ENCODE results near the gene POLE2.
"Not testable (repeated sequence)": the region's sequence is repeated elsewhere in the genome, so short reads cannot be mapped to it uniquely, and the experiment has no call there.

Gene POLE2

GRCh38 chr14:49702725-49703124 is 14.7 kb upstream of the POLE2 start:
- Histone ChIP-seq H3K9me3 (ENCODE audit: control insufficient read depth in 1 of 2, low read length in 2 of 2) (no peaks in the 10 kb centered on the region), H3K27me3 (ENCODE audit: control insufficient read depth in 1 of 2, insufficient read depth in 2 of 2, low read length in 2 of 2) (no peaks in the 10 kb centered on the region), H3K4me1 (ENCODE audit: control insufficient read depth in 1 of 2, insufficient read depth in 2 of 2, low read length in 2 of 2) (no peaks in the 10 kb centered on the region), H3K4me3 (ENCODE audit: low read depth in 1 of 2, low read length in 2 of 2) (no peak overlapping the region), H3K27ac (ENCODE audit: low read depth, low read length) (no peak overlapping the region), H3K9ac (ENCODE audit: low read depth in 1 of 2, low read length in 2 of 2) (no peak overlapping the region), H3K36me3 (ENCODE audit: control insufficient read depth in 1 of 2, insufficient read depth in 2 of 2, low read length in 2 of 2) (no peaks in the 10 kb centered on the region)

GRCh38 chr14:49693735-49694124 is 5.7 kb upstream of the POLE2 start:
- Histone ChIP-seq H3K9ac (ENCODE audit: low read depth in 1 of 2, low read length in 2 of 2) (peak overlapping the region in 1 of 2 donors; percentile 80), H3K4me3 (ENCODE audit: low read depth in 1 of 2, low read length in 2 of 2) (peak overlapping the region; percentile 75 to 85)
- not testable (repeated sequence) for H3K27ac ChIP-seq (ENCODE audit: low read depth, low read length); H3K27me3 ChIP-seq (ENCODE audit: control insufficient read depth in 1 of 2, insufficient read depth in 2 of 2, low read length in 2 of 2); H3K36me3 ChIP-seq (ENCODE audit: control insufficient read depth in 1 of 2, insufficient read depth in 2 of 2, low read length in 2 of 2); H3K9me3 ChIP-seq (ENCODE audit: control insufficient read depth in 1 of 2, low read length in 2 of 2); H3K4me1 ChIP-seq (ENCODE audit: control insufficient read depth in 1 of 2, insufficient read depth in 2 of 2, low read length in 2 of 2)

GRCh38 chr14:49692811-49693734 is 5.1 kb upstream of the POLE2 start, which contains the start of gene KLHDC1:
KLHDC1 (plus strand) TSS chr14:49693120; CDS start chr14:49693195, 75 bp downstream.
- Histone ChIP-seq H3K4me1 (ENCODE audit: control insufficient read depth in 1 of 2, insufficient read depth in 2 of 2, low read length in 2 of 2) (peaks cover 0 to 8% of the 10 kb centered on the region in 2 donors), H3K9ac (ENCODE audit: low read depth in 1 of 2, low read length in 2 of 2) (peak within 1 kb of the TSS; percentile 80 to 88), H3K36me3 (ENCODE audit: control insufficient read depth in 1 of 2, insufficient read depth in 2 of 2, low read length in 2 of 2) (no peaks in the 10 kb centered on the region), H3K27ac (ENCODE audit: low read depth, low read length) (peak within 1 kb of the TSS; percentile 98), H3K27me3 (ENCODE audit: control insufficient read depth in 1 of 2, insufficient read depth in 2 of 2, low read length in 2 of 2) (no peaks in the 10 kb centered on the region), H3K4me3 (ENCODE audit: low read depth in 1 of 2, low read length in 2 of 2) (peak within 1 kb of the TSS; percentile 75 to 85), H3K9me3 (ENCODE audit: control insufficient read depth in 1 of 2, low read length in 2 of 2) (no peaks in the 10 kb centered on the region)

- Histone ChIP-seq H3K27ac (ENCODE audit: low read depth, low read length) (peak overlapping the region; percentile 98), H3K27me3 (ENCODE audit: control insufficient read depth in 1 of 2, insufficient read depth in 2 of 2, low read length in 2 of 2) (no peaks in the 10 kb centered on the region), H3K36me3 (ENCODE audit: control insufficient read depth in 1 of 2, insufficient read depth in 2 of 2, low read length in 2 of 2) (no peaks in the 10 kb centered on the region), H3K4me3 (ENCODE audit: low read depth in 1 of 2, low read length in 2 of 2) (peak overlapping the region; percentile 75 to 85), H3K9me3 (ENCODE audit: control insufficient read depth in 1 of 2, low read length in 2 of 2) (no peaks in the 10 kb centered on the region), H3K9ac (ENCODE audit: low read depth in 1 of 2, low read length in 2 of 2) (peak overlapping the region; percentile 80 to 88), H3K4me1 (ENCODE audit: control insufficient read depth in 1 of 2, insufficient read depth in 2 of 2, low read length in 2 of 2) (peaks cover 0 to 10% of the 10 kb centered on the region in 2 donors)
These were observed 4.3 kb upstream of the POLE2 start for GRCh38 chr14:49692193-49692757.

GRCh38 chr14:49691031-49691430 is 3.0 kb upstream of the POLE2 start:
- H3K27me3 ChIP-seq (ENCODE audit: control insufficient read depth in 1 of 2, insufficient read depth in 2 of 2, low read length in 2 of 2) = no peaks in the 10 kb centered on the region
- H3K27ac ChIP-seq (ENCODE audit: low read depth, low read length) = no peak overlapping the region
- H3K9ac ChIP-seq (ENCODE audit: low read depth in 1 of 2, low read length in 2 of 2) = no peak overlapping the region
- H3K36me3 ChIP-seq (ENCODE audit: control insufficient read depth in 1 of 2, insufficient read depth in 2 of 2, low read length in 2 of 2) = no peaks in the 10 kb centered on the region
- H3K4me3 ChIP-seq (ENCODE audit: low read depth in 1 of 2, low read length in 2 of 2) = no peak overlapping the region
- no peaks in the 10 kb centered on the region for H3K9me3 ChIP-seq (ENCODE audit: control insufficient read depth in 1 of 2, low read length in 2 of 2)
- H3K4me1 ChIP-seq (ENCODE audit: control insufficient read depth in 1 of 2, insufficient read depth in 2 of 2, low read length in 2 of 2) = peaks cover 0 to 12% of the 10 kb centered on the region in 2 donors

GRCh38 chr14:49688701-49689030 is 652 bp upstream of the POLE2 start:
- peak overlapping the region in 1 of 2 donors; percentile 71 for H3K4me3 ChIP-seq (ENCODE audit: low read depth in 1 of 2, low read length in 2 of 2)
- H3K27ac ChIP-seq (ENCODE audit: low read depth, low read length) = no peak overlapping the region
- peak overlapping the region in 1 of 2 donors; percentile 53 for H3K9ac ChIP-seq (ENCODE audit: low read depth in 1 of 2, low read length in 2 of 2)
- no peaks in the 10 kb centered on the region for H3K36me3 ChIP-seq (ENCODE audit: control insufficient read depth in 1 of 2, insufficient read depth in 2 of 2, low read length in 2 of 2)
- no peaks in the 10 kb centered on the region for H3K9me3 ChIP-seq (ENCODE audit: control insufficient read depth in 1 of 2, low read length in 2 of 2)
- H3K4me1 ChIP-seq (ENCODE audit: control insufficient read depth in 1 of 2, insufficient read depth in 2 of 2, low read length in 2 of 2) = peaks cover 0 to 12% of the 10 kb centered on the region in 2 donors
- no peaks in the 10 kb centered on the region for H3K27me3 ChIP-seq (ENCODE audit: control insufficient read depth in 1 of 2, insufficient read depth in 2 of 2, low read length in 2 of 2)

- no peak overlapping the region for H3K9ac ChIP-seq (ENCODE audit: low read depth in 1 of 2, low read length in 2 of 2)
- H3K9me3 ChIP-seq (ENCODE audit: control insufficient read depth in 1 of 2, low read length in 2 of 2) = no peaks in the 10 kb centered on the region
- no peaks in the 10 kb centered on the region for H3K27me3 ChIP-seq (ENCODE audit: control insufficient read depth in 1 of 2, insufficient read depth in 2 of 2, low read length in 2 of 2)
- H3K4me1 ChIP-seq (ENCODE audit: control insufficient read depth in 1 of 2, insufficient read depth in 2 of 2, low read length in 2 of 2) = peaks cover 0 to 12% of the 10 kb centered on the region in 2 donors
- no peaks in the 10 kb centered on the region for H3K36me3 ChIP-seq (ENCODE audit: control insufficient read depth in 1 of 2, insufficient read depth in 2 of 2, low read length in 2 of 2)
- no peak overlapping the region for H3K4me3 ChIP-seq (ENCODE audit: low read depth in 1 of 2, low read length in 2 of 2)
- H3K27ac ChIP-seq (ENCODE audit: low read depth, low read length) = no peak overlapping the region
These were observed 1.6 kb downstream of the POLE2 start for GRCh38 chr14:49686425-49686824.

- H3K4me1 ChIP-seq (ENCODE audit: control insufficient read depth in 1 of 2, insufficient read depth in 2 of 2, low read length in 2 of 2) = no peaks in the 10 kb centered on the region
- H3K9me3 ChIP-seq (ENCODE audit: control insufficient read depth in 1 of 2, low read length in 2 of 2) = no peaks in the 10 kb centered on the region
- peaks cover 0 to 10% of the 10 kb centered on the region in 2 donors for H3K36me3 ChIP-seq (ENCODE audit: control insufficient read depth in 1 of 2, insufficient read depth in 2 of 2, low read length in 2 of 2)
- no peak overlapping the region for H3K4me3 ChIP-seq (ENCODE audit: low read depth in 1 of 2, low read length in 2 of 2)
- no peaks in the 10 kb centered on the region for H3K27me3 ChIP-seq (ENCODE audit: control insufficient read depth in 1 of 2, insufficient read depth in 2 of 2, low read length in 2 of 2)
- no peak overlapping the region for H3K27ac ChIP-seq (ENCODE audit: low read depth, low read length)
- H3K9ac ChIP-seq (ENCODE audit: low read depth in 1 of 2, low read length in 2 of 2) = no peak overlapping the region
These were observed 8.7 kb downstream of the POLE2 start for GRCh38 chr14:49679271-49679670.

GRCh38 chr14:49677643-49678042 is 10.4 kb downstream of the POLE2 start:
- Histone ChIP-seq H3K36me3 (ENCODE audit: control insufficient read depth in 1 of 2, insufficient read depth in 2 of 2, low read length in 2 of 2) (peaks cover 0 to 10% of the 10 kb centered on the region in 2 donors), H3K9ac (ENCODE audit: low read depth in 1 of 2, low read length in 2 of 2) (no peak overlapping the region), H3K4me3 (ENCODE audit: low read depth in 1 of 2, low read length in 2 of 2) (no peak overlapping the region), H3K27me3 (ENCODE audit: control insufficient read depth in 1 of 2, insufficient read depth in 2 of 2, low read length in 2 of 2) (no peaks in the 10 kb centered on the region), H3K27ac (ENCODE audit: low read depth, low read length) (no peak overlapping the region), H3K9me3 (ENCODE audit: control insufficient read depth in 1 of 2, low read length in 2 of 2) (no peaks in the 10 kb centered on the region), H3K4me1 (ENCODE audit: control insufficient read depth in 1 of 2, insufficient read depth in 2 of 2, low read length in 2 of 2) (no peaks in the 10 kb centered on the region)

- peaks cover 0 to 10% of the 10 kb centered on the region in 2 donors for H3K36me3 ChIP-seq (ENCODE audit: control insufficient read depth in 1 of 2, insufficient read depth in 2 of 2, low read length in 2 of 2)
- H3K27ac ChIP-seq (ENCODE audit: low read depth, low read length) = no peak overlapping the region
- no peak overlapping the region for H3K9ac ChIP-seq (ENCODE audit: low read depth in 1 of 2, low read length in 2 of 2)
- H3K9me3 ChIP-seq (ENCODE audit: control insufficient read depth in 1 of 2, low read length in 2 of 2) = no peaks in the 10 kb centered on the region
- H3K27me3 ChIP-seq (ENCODE audit: control insufficient read depth in 1 of 2, insufficient read depth in 2 of 2, low read length in 2 of 2) = no peaks in the 10 kb centered on the region
- H3K4me3 ChIP-seq (ENCODE audit: low read depth in 1 of 2, low read length in 2 of 2) = no peak overlapping the region
- H3K4me1 ChIP-seq (ENCODE audit: control insufficient read depth in 1 of 2, insufficient read depth in 2 of 2, low read length in 2 of 2) = no peaks in the 10 kb centered on the region
These were observed 14.4 kb downstream of the POLE2 start for GRCh38 chr14:49673586-49673985.

Data from duodenal mucosa (tissue), 2 donors.